Measurements from ENCODE around the gene IL16.

GRCh38 chr15:81255958-81256320 is 59.3 kb downstream of the IL16 start:
- TF ChIP-seq EZH2 (IDR thresholded peaks at IDR 0.05; ENCODE audit: insufficient read depth, poor library complexity, severe bottlenecking) (no peak), EZH2phosphoT487 (IDR thresholded peaks at IDR 0.05; ENCODE audit: insufficient read depth, low read depth) (no peak)
